Natural killer cell (primary cell): ENCODE measurements around the gene OGFOD3. TPM values are rescaled to one million over a fixed set of nuclear protein-coding genes. Genes with fewer than 3 reads are reported as not detected.

ENCODE experiments used
- ATAC-seq, 3 donors: fragments of 150-1000 bp in 2 of 3; fragments of 200-7000 bp in 1 of 3; cut with Tn5 transposase; 1 replicate in 1 of 3; 2 replicates in 2 of 3; pipeline ENCODE4 v1.10.0; 2021; ENCODE audit warnings: mild to moderate bottlenecking in 2 of 3, moderate library complexity in 2 of 3
- DNase-seq, 2 donors: peaks; one replicate each; pipeline versions ENCODE4 v3.0.0 to v3.0.0-alpha.2; 2013 to 2021; ENCODE audit warnings: mixed read lengths in 1 of 2
- H3K27ac ChIP-seq: one replicate; pipeline ENCODE4 v1.5.1; 2013; ENCODE audit warnings: mild to moderate bottlenecking, low read length
- H3K27me3 ChIP-seq: one replicate; pipeline ENCODE4 v1.6.1; 2013; ENCODE audit warnings: low read length; ENCODE audit not compliant: control insufficient read depth, insufficient read depth
- H3K36me3 ChIP-seq: one replicate; pipeline ENCODE4 v1.6.1; 2013; ENCODE audit warnings: low read length; ENCODE audit not compliant: control insufficient read depth, insufficient read depth
- H3K4me1 ChIP-seq: one replicate; pipeline ENCODE4 v1.6.1; 2013; ENCODE audit warnings: low read length; ENCODE audit not compliant: control insufficient read depth, insufficient read depth
- H3K4me3 ChIP-seq: one replicate; pipeline ENCODE4 v1.5.1; 2013; ENCODE audit warnings: low read length
- H3K9me3 ChIP-seq: one replicate; pipeline ENCODE4 v1.6.1; 2013; ENCODE audit warnings: low read length; ENCODE audit not compliant: control insufficient read depth, insufficient read depth
- H3K27ac Mint-ChIP-seq, 2 donors: one replicate each; pipeline ENCODE4 v1.8.0; 2022; ENCODE audit warnings: mild to moderate bottlenecking in 2 of 2, mixed read lengths in 2 of 2, moderate library complexity in 1 of 2
- H3K27me3 Mint-ChIP-seq, 2 donors: one replicate each; pipeline ENCODE4 v1.8.0; 2022; ENCODE audit warnings: low read depth in 2 of 2, mixed read lengths in 2 of 2
- H3K36me3 Mint-ChIP-seq: one replicate; pipeline ENCODE4 v1.8.0; 2022; ENCODE audit warnings: mixed read lengths
- H3K4me1 Mint-ChIP-seq, 2 donors: one replicate each; pipeline ENCODE4 v1.8.0; 2022; ENCODE audit warnings: mixed read lengths in 2 of 2
- H3K4me3 Mint-ChIP-seq: one replicate; pipeline ENCODE4 v1.8.0; 2022; ENCODE audit warnings: mild to moderate bottlenecking, moderate library complexity, mixed read lengths
- H3K9me3 Mint-ChIP-seq, 2 donors: one replicate each; pipeline ENCODE4 v1.8.0; 2022; ENCODE audit warnings: mixed read lengths in 2 of 2
- CTCF ChIP-seq: fragments of 200-600 bp; IDR thresholded peaks from one replicate; pipeline ENCODE4 v1.8.0; 2022; ENCODE audit warnings: antibody characterized with exemption
- WGBS: methylation state at CpG from one replicate; pipeline ENCODE4 v1.1.7; 2013; ENCODE audit warnings: missing lambda C conversion rate; ENCODE audit not compliant: insufficient coverage; 5-methylcytosine and 5-hydroxymethylcytosine counted together
- intact Hi-C: fragments of 100-400 bp; cut with micrococcal nuclease; formaldehyde crosslinking; loops from one replicate; pipeline ENCODE4 v1.14.2; 2022
- total RNA-seq, 4 donors: library from RNA; stranded (reverse); fragments of 120-200 nt in 1 of 4; gene quantifications; one replicate each; pipeline versions ENCODE4 v1.2.3 to v1.2.4, GENCODE V29; 2013 to 2022

Gene OGFOD3
- total RNA-seq, 3 donors from 2014 or later (not counting 1 experiment from before 2014, with no cell fraction given): 21.6 to 28.6 (median 23.3) TPM

- intact Hi-C loops: no loop called here
- H3K36me3 ChIP-seq: no peaks in the 10 kb centered on the region
- Mint-ChIP-seq H3K27ac (no peak overlapping the region), H3K4me1 (peaks cover 7 to 9% of the 10 kb centered on the region in 2 donors), H3K9me3 (no peaks in the 10 kb centered on the region), H3K36me3 (no peaks in the 10 kb centered on the region), H3K27me3 (peaks cover 22 to 44% of the 10 kb centered on the region in 2 donors), H3K4me3 (no peak overlapping the region)
- ATAC-seq (no peak), DNase-seq (no peak)
- WGBS: 88% methylated on average over 6 of the region's 7 CpGs
- peaks cover 10% of the 10 kb centered on the region for H3K4me1 ChIP-seq
- peaks cover 22% of the 10 kb centered on the region for H3K27me3 ChIP-seq
- no peak overlapping the region for H3K27ac ChIP-seq
- TF ChIP-seq CTCF: no peak
- H3K4me3 ChIP-seq: no peak overlapping the region
- H3K9me3 ChIP-seq: no peaks in the 10 kb centered on the region
Observed at GRCh38 chr17:82369211-82369610, 49.2 kb downstream of the OGFOD3 start.

GRCh38 chr17:82367724-82368524 is 50.5 kb downstream of the OGFOD3 start:
- H3K4me1 Mint-ChIP-seq: peaks cover 7 to 9% of the 10 kb centered on the region in 2 donors
- H3K4me1 ChIP-seq: peaks cover 10% of the 10 kb centered on the region
- ATAC-seq: no peak
- no peaks in the 10 kb centered on the region for H3K36me3 Mint-ChIP-seq
- no peak overlapping the region for H3K4me3 ChIP-seq
- DNase-seq: no peak
- no peaks in the 10 kb centered on the region for H3K9me3 Mint-ChIP-seq
- H3K27me3 Mint-ChIP-seq: peaks cover 14 to 37% of the 10 kb centered on the region in 2 donors
- intact Hi-C loops: no loop called here
- H3K4me3 Mint-ChIP-seq: no peak overlapping the region
- no peaks in the 10 kb centered on the region for H3K9me3 ChIP-seq
- no peak overlapping the region for H3K27ac ChIP-seq
- H3K36me3 ChIP-seq: no peaks in the 10 kb centered on the region
- H3K27ac Mint-ChIP-seq: no peak overlapping the region
- TF ChIP-seq CTCF: no peak
- H3K27me3 ChIP-seq: peaks cover 18% of the 10 kb centered on the region
- 91% methylated on average over 13 of the region's 14 CpGs for WGBS

- peaks cover 13% of the 10 kb centered on the region for H3K27me3 ChIP-seq
- H3K27ac ChIP-seq: no peak overlapping the region
- peaks cover 10% of the 10 kb centered on the region for H3K4me1 ChIP-seq
- no peak for TF ChIP-seq CTCF
- no peak for ATAC-seq
- H3K27me3 Mint-ChIP-seq: peaks cover 10 to 31% of the 10 kb centered on the region in 2 donors
- DNase-seq: no peak
- H3K4me3 ChIP-seq: no peak overlapping the region
- H3K9me3 ChIP-seq: no peaks in the 10 kb centered on the region
- H3K4me1 Mint-ChIP-seq: peaks cover 7 to 9% of the 10 kb centered on the region in 2 donors
- no peak overlapping the region for H3K4me3 Mint-ChIP-seq
- no peaks in the 10 kb centered on the region for H3K36me3 ChIP-seq
- H3K9me3 Mint-ChIP-seq: no peaks in the 10 kb centered on the region
- intact Hi-C loops: no loop called here
- WGBS: 97% methylated on average over 6 of the region's 7 CpGs
- H3K27ac Mint-ChIP-seq: no peak overlapping the region
- H3K36me3 Mint-ChIP-seq: no peaks in the 10 kb centered on the region
Observed at GRCh38 chr17:82366749-82367148, 51.6 kb downstream of the OGFOD3 start.
